Ureter (tissue), 1 donor: Measurements from ENCODE around the gene CBY1. TPM values are rescaled to one million over a fixed set of nuclear protein-coding genes. Genes with fewer than 3 reads are reported as not detected.

ENCODE experiments used
- DNase-seq: peaks from one replicate; pipeline ENCODE4 v3.0.0-alpha.2; 2020; ENCODE audit warnings: low spot score
- total RNA-seq: library from RNA; stranded (reverse); gene quantifications from one replicate; pipeline ENCODE4 v1.2.4, GENCODE V29; 2023
- donor health status: DM: yes; HTN: yes; CAD: no.

The CBY1 gene
- total RNA-seq, 1 donor from 2014 or later = 47.0 TPM

DNA sequence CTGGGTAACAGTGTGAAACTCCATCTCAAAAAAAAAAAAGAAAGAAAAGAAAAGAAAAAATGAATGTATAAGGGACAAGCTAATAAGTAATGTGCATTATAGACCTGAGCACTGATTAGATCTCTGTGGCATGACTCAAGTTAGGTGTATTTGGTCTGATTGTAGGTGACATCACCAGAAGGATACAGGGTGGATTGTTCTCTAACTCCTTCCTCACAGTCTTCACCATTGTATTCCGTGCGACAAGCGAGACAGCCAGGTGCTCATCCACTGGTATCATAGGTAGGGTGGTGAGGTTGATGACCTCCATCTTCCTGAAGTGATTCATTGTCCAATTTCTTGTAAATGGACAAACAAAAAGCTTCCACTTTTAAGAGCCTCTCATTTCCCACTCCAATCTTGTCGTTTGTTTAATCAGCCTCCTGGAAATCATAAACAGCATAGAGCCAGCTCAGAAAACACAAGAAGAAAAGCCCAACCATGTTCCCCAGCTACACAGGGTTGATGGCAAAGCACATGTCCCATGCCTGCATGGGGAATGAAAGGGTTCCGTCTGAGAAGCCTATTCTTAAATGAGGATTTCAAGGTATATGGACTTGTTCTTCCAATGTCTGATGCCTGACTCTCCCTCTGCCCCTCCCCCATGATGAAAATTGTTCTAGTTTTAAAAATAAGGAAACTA lies 6.5 kb upstream of the CBY1 start:
- DNase-seq = no peak

DNA sequence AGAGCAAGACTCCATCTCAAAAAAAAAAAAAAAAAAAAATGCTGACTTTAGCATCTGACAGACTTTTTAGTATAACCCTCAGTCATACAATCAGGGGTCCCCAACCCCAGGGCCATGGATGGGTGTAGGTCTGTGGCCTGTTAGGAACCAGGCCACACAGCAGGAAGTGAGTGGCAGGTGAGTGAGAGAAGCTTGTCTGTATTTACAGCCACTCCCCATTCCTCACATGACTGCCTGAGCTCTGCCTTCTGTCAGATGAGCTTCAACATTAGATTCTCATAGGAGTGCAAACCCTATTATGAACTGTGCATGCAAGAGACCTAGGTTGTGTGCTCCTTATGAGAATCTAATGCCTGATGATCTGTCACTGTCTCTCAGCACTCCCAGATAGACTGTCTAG lies 3.6 kb upstream of the CBY1 start:
- no peak for DNase-seq

DNA sequence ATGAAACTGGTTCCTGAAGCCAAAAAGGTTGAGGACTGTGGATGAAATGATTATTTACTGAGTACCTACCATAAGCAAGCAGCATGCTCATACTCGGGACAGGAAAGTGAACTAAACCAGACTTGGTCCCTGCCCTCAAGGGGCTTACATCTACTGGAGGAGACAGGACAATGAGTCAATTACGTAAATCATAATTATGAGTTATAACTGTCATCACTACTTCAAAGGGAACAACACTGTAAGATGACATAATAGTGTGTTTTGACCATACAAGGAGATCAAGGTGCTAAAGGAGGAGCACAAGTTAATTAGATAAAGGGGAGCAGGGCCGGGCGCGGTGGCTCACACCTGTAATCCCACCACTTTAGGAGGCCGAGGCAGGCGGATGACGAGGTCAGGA lies 2.7 kb upstream of the CBY1 start:
- DNase-seq = no peak

GRCh38 chr22:38655519-38656255 lies 751 bp upstream of the CBY1 start:
- no peak for DNase-seq

- no peak for DNase-seq
These were observed 839 bp downstream of the CBY1 start for GRCh38 chr22:38657045-38657909.

DNA sequence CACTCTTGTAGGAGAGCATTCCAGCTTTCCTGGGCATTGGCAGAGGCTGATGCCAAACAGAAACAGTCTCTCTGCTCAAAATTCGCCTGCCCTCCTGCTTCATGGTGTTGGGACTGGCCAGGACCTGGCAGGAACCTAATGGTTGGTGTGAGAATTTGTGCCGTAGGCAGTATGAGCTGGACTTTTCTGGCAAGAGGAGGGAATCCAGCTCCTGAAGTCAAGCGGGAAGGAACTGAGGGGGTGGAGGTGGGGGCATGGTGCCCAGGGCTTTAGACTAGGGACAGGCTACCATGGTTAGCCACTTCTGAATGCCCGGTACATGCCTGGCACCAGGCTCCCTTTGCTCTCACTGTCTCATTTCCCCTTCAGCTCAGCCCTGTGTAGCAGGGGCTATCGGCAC lies 18.4 kb downstream of the CBY1 start:
- no peak for DNase-seq

GRCh38 chr22:38675833-38676232 lies 19.4 kb downstream of the CBY1 start:
- DNase-seq = no peak

- peak; percentile 84 for DNase-seq
These were observed 25.3 kb downstream of the CBY1 start, which contains the start of gene TOMM22 for GRCh38 chr22:38681582-38682335. TSS of gene TOMM22 (plus strand) at chr22:38681957. CDS start at chr22:38681979, 22 bp downstream.

DNA sequence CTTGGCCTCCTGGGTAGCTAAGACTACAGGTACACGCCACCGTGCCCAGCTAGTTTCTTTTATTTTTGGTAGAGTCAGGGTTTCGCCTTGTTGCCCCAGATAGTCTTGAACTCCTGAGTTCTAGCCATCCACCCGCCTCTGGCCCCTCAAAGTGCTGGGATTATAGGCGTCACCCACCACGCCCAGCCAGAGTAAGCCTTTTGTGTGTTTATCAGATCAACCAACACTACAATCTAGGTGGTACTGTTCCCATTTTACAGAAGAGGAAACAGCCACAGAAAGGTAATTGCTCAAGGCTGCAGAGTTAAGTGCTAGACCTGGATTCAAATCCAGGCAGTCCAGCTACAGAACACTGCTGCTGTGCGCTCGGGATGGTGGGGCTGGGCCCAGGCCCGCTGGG lies 28.5 kb downstream of the CBY1 start:
- DNase-seq = no peak

DNA sequence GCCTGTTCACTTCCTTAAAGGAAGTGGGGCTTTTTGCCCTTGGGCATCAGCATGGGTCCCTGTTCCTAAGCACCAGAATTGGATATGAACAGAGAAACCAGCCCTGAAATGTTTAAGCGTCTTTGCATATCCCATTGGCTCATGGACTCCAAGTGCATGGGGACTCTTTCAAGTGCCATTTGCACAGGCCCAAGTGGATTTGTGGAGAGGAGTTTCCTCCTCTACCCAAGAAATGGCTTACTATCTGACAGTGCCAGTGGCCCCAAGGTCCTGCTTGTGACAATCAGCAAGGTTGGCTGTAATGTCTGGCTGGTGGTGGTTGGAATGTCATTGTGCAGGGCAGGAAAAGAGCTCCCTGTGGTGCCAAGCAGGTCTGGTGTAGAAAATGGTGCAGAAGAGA lies 29.3 kb downstream of the CBY1 start:
- no peak for DNase-seq

DNA sequence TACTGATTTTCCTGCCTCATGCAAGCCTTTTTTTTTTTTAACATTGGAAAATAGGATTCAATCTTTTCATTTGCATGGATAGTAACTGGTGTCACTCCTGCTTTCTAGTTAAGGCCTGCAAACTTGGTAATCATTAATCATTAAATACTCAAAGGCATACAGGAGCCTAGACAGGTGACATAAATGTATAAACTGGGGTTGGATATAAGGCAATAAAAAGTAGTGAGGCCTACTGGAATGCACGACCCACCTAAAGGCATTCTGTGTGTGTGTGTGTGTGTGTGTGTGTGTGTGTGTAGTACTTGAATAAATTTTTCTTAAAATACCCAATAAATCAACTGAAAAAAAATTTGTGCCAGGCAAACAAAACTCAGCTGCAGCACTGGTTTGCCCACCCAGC lies 33.2 kb downstream of the CBY1 start:
- no peak for DNase-seq

DNA sequence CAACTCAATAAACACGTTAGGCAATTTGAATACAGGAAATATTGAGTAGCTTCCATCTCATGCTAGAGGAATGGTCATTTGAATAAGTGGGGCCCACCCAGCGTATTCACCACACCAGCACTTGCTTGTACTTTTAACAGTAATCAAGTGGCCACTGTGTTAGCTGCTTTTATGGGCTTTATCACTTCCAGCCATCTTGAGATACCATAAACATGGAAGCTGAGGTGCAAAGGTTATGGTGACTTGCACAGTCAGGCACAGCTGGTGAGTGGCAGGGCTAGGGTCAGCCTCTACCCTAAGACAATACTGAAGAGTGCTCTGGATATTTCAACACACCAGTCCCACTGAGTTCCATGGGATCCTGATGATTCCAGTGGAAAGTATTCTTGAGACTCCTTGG lies 37.6 kb downstream of the CBY1 start:
- DNase-seq = no peak

GRCh38 chr22:38694940-38695339 lies 38.5 kb downstream of the CBY1 start:
- DNase-seq = no peak

- no peak for DNase-seq
These were observed 40.4 kb downstream of the CBY1 start for GRCh38 chr22:38696606-38697424.

DNA sequence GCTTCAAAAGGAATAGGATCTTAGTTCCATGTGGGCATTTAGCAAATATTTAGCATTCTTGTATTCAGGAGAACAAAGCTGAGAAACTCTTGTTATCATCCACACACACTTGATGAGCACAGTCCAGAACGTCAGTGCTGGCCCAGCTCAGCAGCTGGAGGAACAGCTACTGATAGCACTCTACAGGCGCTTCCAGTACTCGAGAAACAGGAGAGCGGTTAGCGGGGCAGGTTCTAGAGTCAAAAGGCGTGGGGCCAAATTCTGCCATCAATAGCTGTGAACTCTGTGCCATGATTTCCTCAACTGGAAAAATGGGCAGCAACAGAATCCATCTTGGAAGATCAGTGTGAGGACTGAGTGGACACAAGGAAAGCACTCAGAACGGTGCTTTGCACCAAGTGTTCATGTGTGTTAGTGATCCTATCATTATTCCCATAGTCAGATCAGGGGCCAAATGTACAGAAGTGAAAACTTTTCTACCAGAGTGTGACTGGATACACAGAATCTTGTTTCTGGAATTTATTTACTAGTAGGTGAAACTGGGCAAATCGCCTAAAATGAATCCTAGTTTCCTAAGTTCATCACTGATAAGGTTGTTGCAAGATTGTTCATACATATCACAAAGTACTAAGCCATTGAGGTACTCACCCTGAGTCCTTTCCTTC lies 41.1 kb downstream of the CBY1 start:
- no peak for DNase-seq

GRCh38 chr22:38698407-38699094 lies 42.1 kb downstream of the CBY1 start:
- DNase-seq = no peak

DNA sequence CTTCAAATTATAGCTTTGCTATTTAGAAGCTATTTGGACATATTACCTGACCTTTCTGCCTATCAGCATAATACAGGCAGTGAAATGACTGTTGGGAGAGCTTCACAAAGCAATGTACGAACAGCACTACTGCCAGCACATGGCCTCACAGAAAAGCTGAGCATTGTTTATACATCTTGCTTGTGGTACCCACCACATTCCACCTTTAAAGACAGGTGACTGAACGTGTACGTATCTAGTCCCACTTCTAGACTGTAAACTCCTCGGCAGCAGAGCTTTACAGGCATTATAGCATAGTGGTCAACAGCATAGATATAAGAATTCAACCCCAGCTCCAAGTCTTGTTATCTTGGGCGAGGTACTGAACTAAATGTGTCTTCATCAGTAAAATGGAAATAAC lies 42.7 kb downstream of the CBY1 start:
- no peak for DNase-seq

- DNase-seq = no peak
These were observed 43.3 kb downstream of the CBY1 start for GRCh38 chr22:38699784-38700183.

GRCh38 chr22:38700270-38700788 lies 43.9 kb downstream of the CBY1 start:
- DNase-seq = peak; percentile 65
